ENCODE data around the gene ROGDI.

DNA sequence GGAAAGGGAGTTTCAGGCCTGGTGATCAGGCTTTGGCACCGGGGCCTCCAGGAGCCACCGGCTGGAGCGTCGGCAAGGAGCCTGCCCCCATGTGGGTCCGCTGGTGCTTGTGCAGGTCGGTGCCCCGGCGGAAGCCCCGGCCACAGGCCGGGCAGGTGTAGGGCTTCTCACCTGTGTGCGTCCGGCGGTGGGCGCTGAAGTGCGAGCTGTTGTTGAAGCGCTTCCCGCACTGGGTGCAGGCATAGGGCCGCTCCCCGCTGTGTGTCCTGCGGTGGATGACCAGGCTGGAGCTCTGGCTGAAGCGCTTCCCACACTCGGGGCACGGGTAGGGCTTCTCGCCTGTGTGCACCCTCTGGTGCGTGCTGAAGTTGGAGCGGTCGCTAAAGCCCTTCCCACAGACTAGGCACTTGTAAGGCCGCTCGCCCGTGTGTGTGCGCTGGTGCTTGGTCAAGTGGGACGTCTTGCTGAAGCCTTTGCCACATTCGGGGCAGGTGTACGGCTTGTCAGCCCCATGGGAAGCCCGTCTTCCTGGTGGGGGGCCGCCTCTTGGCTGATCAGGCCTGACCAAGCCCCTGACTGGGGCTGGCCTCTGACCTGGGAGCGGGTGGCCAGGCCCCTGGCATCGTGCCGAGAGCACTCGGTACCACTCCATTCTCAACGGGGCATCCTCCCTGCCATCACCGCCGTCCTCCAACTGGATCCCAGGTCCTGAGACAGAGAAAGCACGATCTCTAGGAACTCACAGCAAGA, 49.9 kb downstream of the ROGDI start:
- TF ChIP-seq POLR2A (IDR thresholded peaks at IDR 0.05), result no peak
- TF ChIP-seq, protein P1, sequence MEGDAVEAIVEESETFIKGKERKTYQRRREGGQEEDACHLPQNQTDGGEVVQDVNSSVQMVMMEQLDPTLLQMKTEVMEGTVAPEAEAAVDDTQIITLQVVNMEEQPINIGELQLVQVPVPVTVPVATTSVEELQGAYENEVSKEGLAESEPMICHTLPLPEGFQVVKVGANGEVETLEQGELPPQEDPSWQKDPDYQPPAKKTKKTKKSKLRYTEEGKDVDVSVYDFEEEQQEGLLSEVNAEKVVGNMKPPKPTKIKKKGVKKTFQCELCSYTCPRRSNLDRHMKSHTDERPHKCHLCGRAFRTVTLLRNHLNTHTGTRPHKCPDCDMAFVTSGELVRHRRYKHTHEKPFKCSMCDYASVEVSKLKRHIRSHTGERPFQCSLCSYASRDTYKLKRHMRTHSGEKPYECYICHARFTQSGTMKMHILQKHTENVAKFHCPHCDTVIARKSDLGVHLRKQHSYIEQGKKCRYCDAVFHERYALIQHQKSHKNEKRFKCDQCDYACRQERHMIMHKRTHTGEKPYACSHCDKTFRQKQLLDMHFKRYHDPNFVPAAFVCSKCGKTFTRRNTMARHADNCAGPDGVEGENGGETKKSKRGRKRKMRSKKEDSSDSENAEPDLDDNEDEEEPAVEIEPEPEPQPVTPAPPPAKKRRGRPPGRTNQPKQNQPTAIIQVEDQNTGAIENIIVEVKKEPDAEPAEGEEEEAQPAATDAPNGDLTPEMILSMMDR (IDR thresholded peaks at IDR 0.05), result no peak

Measured in esophagus squamous epithelium (tissue), 4 donors.